Prostate gland (tissue), 2 donors: ENCODE results near the gene CLEC3B.

Source experiments
- POLR2A ChIP-seq: fragments of 450-650 bp; IDR thresholded peaks from one replicate; pipeline ENCODE4 v1.6.1; 2016; ENCODE audit warnings: antibody characterized with exemption, mild to moderate bottlenecking
- TF ChIP-seq, protein P1 (sequence below), 4 experiments: fragments of 200-600 bp in 2 of 4; fragments of 450-650 bp in 2 of 4; sonication (generic) in 2 of 4; IDR thresholded peaks; 1 replicate in 3 of 4; 2 replicates in 1 of 4; pipeline ENCODE4 v1.5.1; 2016 to 2019; ENCODE audit warnings: antibody characterized with exemption in 4 of 4, mild to moderate bottlenecking in 2 of 4, moderate library complexity in 2 of 4

GRCh38 chr3:45083023-45083422 is 56.9 kb downstream of the CLEC3B start:
- TF ChIP-seq, protein P1, sequence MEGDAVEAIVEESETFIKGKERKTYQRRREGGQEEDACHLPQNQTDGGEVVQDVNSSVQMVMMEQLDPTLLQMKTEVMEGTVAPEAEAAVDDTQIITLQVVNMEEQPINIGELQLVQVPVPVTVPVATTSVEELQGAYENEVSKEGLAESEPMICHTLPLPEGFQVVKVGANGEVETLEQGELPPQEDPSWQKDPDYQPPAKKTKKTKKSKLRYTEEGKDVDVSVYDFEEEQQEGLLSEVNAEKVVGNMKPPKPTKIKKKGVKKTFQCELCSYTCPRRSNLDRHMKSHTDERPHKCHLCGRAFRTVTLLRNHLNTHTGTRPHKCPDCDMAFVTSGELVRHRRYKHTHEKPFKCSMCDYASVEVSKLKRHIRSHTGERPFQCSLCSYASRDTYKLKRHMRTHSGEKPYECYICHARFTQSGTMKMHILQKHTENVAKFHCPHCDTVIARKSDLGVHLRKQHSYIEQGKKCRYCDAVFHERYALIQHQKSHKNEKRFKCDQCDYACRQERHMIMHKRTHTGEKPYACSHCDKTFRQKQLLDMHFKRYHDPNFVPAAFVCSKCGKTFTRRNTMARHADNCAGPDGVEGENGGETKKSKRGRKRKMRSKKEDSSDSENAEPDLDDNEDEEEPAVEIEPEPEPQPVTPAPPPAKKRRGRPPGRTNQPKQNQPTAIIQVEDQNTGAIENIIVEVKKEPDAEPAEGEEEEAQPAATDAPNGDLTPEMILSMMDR (IDR thresholded peaks at IDR 0.05) = no peak
- TF ChIP-seq POLR2A = no peak
